A549 (cell line): ENCODE measurements around the gene TAF1B. TPM values are rescaled to one million over a fixed set of nuclear protein-coding genes. Genes with fewer than 3 reads are reported as not detected.

Experiments used
- ATAC-seq, 2 experiments: fragments of 200-7000 bp in 1 of 2; fragments of >200 bp in 1 of 2; cut with Nextera tagmentation in 1 of 2; cut with Tn5 transposase in 1 of 2; 3 replicates each; pipeline versions ENCODE4 v1.8.0 to v1.9.1; 2018 to 2020; ENCODE audit warnings: mild to moderate bottlenecking in 1 of 2, moderate library complexity in 1 of 2
- CTCF ChIA-PET: fragments of 300-600 bp; sonication (Branson Sonifier 250); formaldehyde crosslinking; extraction: SDS; loops from one replicate; lab custom pipeline; 2021; ENCODE audit warnings: antibody characterized with exemption, inconsistent platforms; lab: Yijun Ruan, JAX
- POLR2A ChIA-PET: fragments of 350-600 bp; formaldehyde crosslinking; extraction: SDS; loops from one replicate; lab custom pipeline; 2021; ENCODE audit warnings: antibody characterized with exemption, inconsistent platforms; lab: Yijun Ruan, JAX
- DNase-seq, 2 experiments: peaks; one replicate each; pipeline versions ENCODE4 v3.0.0 to v3.0.0-alpha.2; 2011 to 2016; ENCODE audit warnings: low read depth in 1 of 2, low spot score in 1 of 2
- FAIRE-seq: peaks from 2 replicates; lab custom pipeline; 2011; peaks lifted over from hg19 to GRCh38; lab: Jason Lieb, UNC
- H3K27ac ChIP-seq, 2 experiments: fragments of >200 bp; sonication (Bioruptor Twin); formaldehyde crosslinking; 3 replicates each; pipeline ENCODE4 v1.5.1; 2016 to 2017
- H3K4me1 ChIP-seq: fragments of >200 bp; sonication (Bioruptor Twin); formaldehyde crosslinking; 3 replicates; pipeline ENCODE4 v1.6.1; 2016
- H3K4me2 ChIP-seq: fragments of >200 bp; sonication (Bioruptor Twin); formaldehyde crosslinking; 3 replicates; pipeline ENCODE4 v1.6.1; 2016
- H3K4me3 ChIP-seq: fragments of >200 bp; sonication (Bioruptor Twin); formaldehyde crosslinking; 3 replicates; pipeline ENCODE4 v1.5.1; 2016
- H3K9me3 ChIP-seq: fragments of >200 bp; sonication (Bioruptor Twin); formaldehyde crosslinking; 3 replicates; pipeline ENCODE4 v1.6.1; 2016
- CBX2 ChIP-seq: fragments of 200-600 bp; sonication (generic); IDR thresholded peaks from 2 replicates; pipeline ENCODE4 v1.6.1; 2016; ENCODE audit warnings: low read depth, mild to moderate bottlenecking, borderline replicate concordance
- EHMT2 ChIP-seq: fragments of 200-600 bp; sonication (generic); IDR thresholded peaks from 2 replicates; pipeline ENCODE4 v1.6.1; 2016; ENCODE audit warnings: antibody characterized with exemption, low read depth, mild to moderate bottlenecking, moderate library complexity
- FOSB ChIP-seq: fragments of 250-450 bp; sonication (Bioruptor Pico); IDR thresholded peaks from 2 replicates; pipeline ENCODE4 v1.5.0; 2020; ENCODE audit warnings: mild to moderate bottlenecking, moderate library complexity
- FOXS1 ChIP-seq: fragments of 250-450 bp; sonication (Bioruptor Pico); IDR thresholded peaks from 2 replicates; pipeline ENCODE4 v1.5.0; 2020; ENCODE audit warnings: mild to moderate bottlenecking, moderate library complexity
- JUNB ChIP-seq: fragments of >200 bp; sonication (Bioruptor Twin); formaldehyde crosslinking; IDR thresholded peaks from 2 replicates; pipeline ENCODE4 v1.6.1; 2016
- KDM5A ChIP-seq: fragments of 200-600 bp; sonication (generic); IDR thresholded peaks from 2 replicates; pipeline ENCODE4 v1.6.1; 2016; ENCODE audit warnings: antibody characterized with exemption, mild to moderate bottlenecking
- MYC ChIP-seq: IDR thresholded peaks from 2 replicates; pipeline ENCODE4 v1.6.1; 2012; ENCODE audit warnings: mild to moderate bottlenecking, inconsistent platforms, low read length, improper control_type of control experiment, borderline replicate concordance
- RCOR1 ChIP-seq: fragments of 150-350 bp; IDR thresholded peaks from 2 replicates; pipeline ENCODE4 v1.6.1; 2014; ENCODE audit warnings: antibody characterized with exemption, low read length, low read depth
- RNF2 ChIP-seq: fragments of 200-600 bp; sonication (generic); IDR thresholded peaks from 2 replicates; pipeline ENCODE4 v1.6.1; 2016; ENCODE audit warnings: low read depth, mild to moderate bottlenecking, antibody characterized with exemption, moderate library complexity, borderline replicate concordance
- SMC3 ChIP-seq: fragments of >200 bp; sonication (Bioruptor Twin); formaldehyde crosslinking; IDR thresholded peaks from 3 replicates; pipeline ENCODE4 v1.6.1; 2018; ENCODE audit warnings: inconsistent platforms
- SREBF2 ChIP-seq: fragments of 450-650 bp; IDR thresholded peaks from 2 replicates; pipeline ENCODE4 v1.6.1; 2014; ENCODE audit warnings: mild to moderate bottlenecking, moderate library complexity
- TFCP2L1 ChIP-seq: fragments of 250-450 bp; sonication (Bioruptor Pico); IDR thresholded peaks from 2 replicates; pipeline ENCODE4 v1.5.0; 2021; ENCODE audit warnings: mild to moderate bottlenecking
- WGBS: methylation state at CpG from one replicate; pipeline ENCODE4 v1.1.6; 2017; ENCODE audit errors: missing lambda C conversion rate; 5-methylcytosine and 5-hydroxymethylcytosine counted together
- polyA plus RNA-seq, 4 experiments: library from polyadenylated mRNA; depleted of rRNA in 3 of 4; stranded (reverse); fragments of >200 nt; fragmentation: RNase III in 1 of 4; extraction: RNeasy Plus Mini Kit Qiagen cat#74134 plus additional on column Dnase treatment in 1 of 4; gene quantifications; 2 replicates in 3 of 4; 3 replicates in 1 of 4; pipeline ENCODE4 v1.2.3, GENCODE V29; 2011 to 2017
- TF ChIP-seq, protein P1 (sequence below): IDR thresholded peaks from 2 replicates; pipeline ENCODE4 v1.6.1; 2012
- TF ChIP-seq, protein P2 (sequence below): fragments of >200 bp; sonication (Bioruptor Twin); formaldehyde crosslinking; IDR thresholded peaks from 3 replicates; pipeline ENCODE4 v1.5.1; 2016
- TF ChIP-seq, protein P3 (sequence below): fragments of 150-350 bp; IDR thresholded peaks from 2 replicates; pipeline ENCODE4 v1.6.1; 2014; ENCODE audit warnings: low read depth, mild to moderate bottlenecking, low read length
- TF ChIP-seq, protein P4 (sequence below): fragments of 200-600 bp; sonication (generic); IDR thresholded peaks from 2 replicates; pipeline ENCODE4 v1.6.1; 2016; ENCODE audit warnings: antibody characterized with exemption, mild to moderate bottlenecking, moderate library complexity

Gene TAF1B
- polyA plus RNA-seq, 2 of the 4 experiments (the other 2 are of a cell fraction): 40.6 to 51.7 TPM

DNA sequence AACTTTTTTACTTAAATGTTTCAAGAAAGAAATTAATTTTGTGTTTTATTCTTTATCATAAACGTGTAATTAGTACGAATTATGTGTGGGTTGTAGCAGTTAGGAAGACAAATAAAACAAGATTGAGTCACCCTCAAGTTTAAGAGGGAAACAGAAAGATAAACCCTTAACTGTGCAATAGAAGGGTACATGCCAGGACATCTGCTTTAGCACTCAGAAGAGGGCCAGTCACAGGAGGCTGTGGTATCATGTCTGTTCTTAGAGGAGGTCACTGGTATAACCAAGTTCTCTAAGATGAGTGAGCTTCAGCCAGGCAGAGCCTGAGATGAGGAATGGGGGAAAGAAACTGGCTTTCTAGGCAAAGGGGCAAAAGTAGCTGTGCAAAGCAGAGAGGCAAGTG, 65.8 kb downstream of the TAF1B start (continued):
- TF ChIP-seq, protein P1, sequence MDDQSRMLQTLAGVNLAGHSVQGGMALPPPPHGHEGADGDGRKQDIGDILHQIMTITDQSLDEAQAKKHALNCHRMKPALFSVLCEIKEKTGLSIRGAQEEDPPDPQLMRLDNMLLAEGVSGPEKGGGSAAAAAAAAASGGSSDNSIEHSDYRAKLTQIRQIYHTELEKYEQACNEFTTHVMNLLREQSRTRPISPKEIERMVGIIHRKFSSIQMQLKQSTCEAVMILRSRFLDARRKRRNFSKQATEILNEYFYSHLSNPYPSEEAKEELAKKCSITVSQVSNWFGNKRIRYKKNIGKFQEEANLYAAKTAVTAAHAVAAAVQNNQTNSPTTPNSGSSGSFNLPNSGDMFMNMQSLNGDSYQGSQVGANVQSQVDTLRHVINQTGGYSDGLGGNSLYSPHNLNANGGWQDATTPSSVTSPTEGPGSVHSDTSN: no peak
- TF ChIP-seq RNF2: no peak
- TF ChIP-seq, all 56 proteins: peak for 0

DNA sequence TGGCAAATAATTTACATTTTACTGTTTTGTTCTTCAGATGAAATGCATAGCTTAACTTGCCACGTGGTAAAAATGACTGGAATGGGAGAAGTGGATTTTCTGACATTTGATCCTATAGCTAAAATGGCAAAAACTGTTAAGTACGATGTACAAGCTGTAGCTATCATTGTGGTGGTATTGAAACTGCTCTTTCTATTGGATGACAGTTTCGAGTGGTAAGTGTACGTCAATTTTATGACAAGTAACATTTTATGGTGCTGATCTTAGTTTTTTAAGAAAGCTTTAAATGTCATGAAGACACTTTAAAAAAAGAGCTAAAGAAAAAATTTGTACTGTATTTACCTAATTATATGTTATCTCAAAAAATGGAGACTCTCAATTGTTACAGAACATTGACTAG, 67.4 kb downstream of the TAF1B start:
- Histone ChIP-seq H3K4me1 (peaks cover 12% of the 10 kb centered on the region), H3K27ac (no peak overlapping the region), H3K4me2 (no peak overlapping the region), H3K9me3 (no peaks in the 10 kb centered on the region), H3K4me3 (no peak overlapping the region)
- POLR2A ChIA-PET: interaction anchor here (1.1 kb wide), 1 partner anchor 68 kb away, joined by 3 read pairs; the partner anchor contains the start of gene TAF1B
- no peak for DNase-seq
- TF ChIP-seq, protein P2, sequence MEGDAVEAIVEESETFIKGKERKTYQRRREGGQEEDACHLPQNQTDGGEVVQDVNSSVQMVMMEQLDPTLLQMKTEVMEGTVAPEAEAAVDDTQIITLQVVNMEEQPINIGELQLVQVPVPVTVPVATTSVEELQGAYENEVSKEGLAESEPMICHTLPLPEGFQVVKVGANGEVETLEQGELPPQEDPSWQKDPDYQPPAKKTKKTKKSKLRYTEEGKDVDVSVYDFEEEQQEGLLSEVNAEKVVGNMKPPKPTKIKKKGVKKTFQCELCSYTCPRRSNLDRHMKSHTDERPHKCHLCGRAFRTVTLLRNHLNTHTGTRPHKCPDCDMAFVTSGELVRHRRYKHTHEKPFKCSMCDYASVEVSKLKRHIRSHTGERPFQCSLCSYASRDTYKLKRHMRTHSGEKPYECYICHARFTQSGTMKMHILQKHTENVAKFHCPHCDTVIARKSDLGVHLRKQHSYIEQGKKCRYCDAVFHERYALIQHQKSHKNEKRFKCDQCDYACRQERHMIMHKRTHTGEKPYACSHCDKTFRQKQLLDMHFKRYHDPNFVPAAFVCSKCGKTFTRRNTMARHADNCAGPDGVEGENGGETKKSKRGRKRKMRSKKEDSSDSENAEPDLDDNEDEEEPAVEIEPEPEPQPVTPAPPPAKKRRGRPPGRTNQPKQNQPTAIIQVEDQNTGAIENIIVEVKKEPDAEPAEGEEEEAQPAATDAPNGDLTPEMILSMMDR: no peak
- TF ChIP-seq JUNB: no peak
- TF ChIP-seq, protein P3, sequence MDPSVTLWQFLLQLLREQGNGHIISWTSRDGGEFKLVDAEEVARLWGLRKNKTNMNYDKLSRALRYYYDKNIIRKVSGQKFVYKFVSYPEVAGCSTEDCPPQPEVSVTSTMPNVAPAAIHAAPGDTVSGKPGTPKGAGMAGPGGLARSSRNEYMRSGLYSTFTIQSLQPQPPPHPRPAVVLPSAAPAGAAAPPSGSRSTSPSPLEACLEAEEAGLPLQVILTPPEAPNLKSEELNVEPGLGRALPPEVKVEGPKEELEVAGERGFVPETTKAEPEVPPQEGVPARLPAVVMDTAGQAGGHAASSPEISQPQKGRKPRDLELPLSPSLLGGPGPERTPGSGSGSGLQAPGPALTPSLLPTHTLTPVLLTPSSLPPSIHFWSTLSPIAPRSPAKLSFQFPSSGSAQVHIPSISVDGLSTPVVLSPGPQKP: no peak
- no peak for ATAC-seq
- FAIRE-seq: no peak
- 76% methylated on average over 4 of the region's 4 CpGs for WGBS
- CTCF ChIA-PET: interaction anchor here (0.6 to 5.8 kb wide), 5 partner anchors 13 to 138 kb away, joined by 3 to 43 read pairs (median 6); no protein-coding TSS in a partner anchor

DNA sequence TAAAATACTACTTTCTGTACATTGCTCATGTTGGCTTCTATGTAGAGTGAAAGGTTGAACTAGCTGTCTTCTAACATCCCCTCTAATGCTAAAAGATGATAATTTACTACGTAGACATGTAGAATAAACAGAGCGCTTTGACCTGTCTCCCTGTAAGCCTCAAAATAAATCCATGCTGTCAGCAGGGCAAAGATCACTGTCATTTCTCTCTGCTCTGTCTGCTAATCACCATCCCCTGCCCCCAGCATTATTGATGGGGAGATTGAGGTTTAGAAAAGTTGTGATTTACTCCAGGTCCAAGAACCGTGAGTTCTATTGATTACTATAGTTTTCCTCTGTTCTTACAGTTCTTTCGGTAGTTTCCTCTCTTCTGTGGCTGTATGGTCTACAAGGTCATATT, 69.2 kb downstream of the TAF1B start:
- H3K4me3 ChIP-seq: no peak overlapping the region
- WGBS: 93% methylated on average over 4 of the region's 4 CpGs
- H3K9me3 ChIP-seq: no peaks in the 10 kb centered on the region
- peaks cover 12% of the 10 kb centered on the region for H3K4me1 ChIP-seq
- CTCF ChIA-PET: interaction anchor here (0.9 to 4.0 kb wide), 3 partner anchors 39 to 113 kb away, joined by 3 to 58 read pairs (median 47); no protein-coding TSS in a partner anchor
- POLR2A ChIA-PET: no interaction called here
- ATAC-seq (no peak), DNase-seq (no peak), FAIRE-seq (no peak)
- no peak overlapping the region for H3K4me2 ChIP-seq
- no peak overlapping the region for H3K27ac ChIP-seq
- TF ChIP-seq KDM5A (no peak), CBX2 (no peak), FOXS1 (CRISPR knock-in tag) (no peak), RCOR1 (no peak), TFCP2L1 (CRISPR knock-in tag) (no peak)
- TF ChIP-seq, protein P2: no peak
- TF ChIP-seq, all 56 proteins: peak for 0

DNA sequence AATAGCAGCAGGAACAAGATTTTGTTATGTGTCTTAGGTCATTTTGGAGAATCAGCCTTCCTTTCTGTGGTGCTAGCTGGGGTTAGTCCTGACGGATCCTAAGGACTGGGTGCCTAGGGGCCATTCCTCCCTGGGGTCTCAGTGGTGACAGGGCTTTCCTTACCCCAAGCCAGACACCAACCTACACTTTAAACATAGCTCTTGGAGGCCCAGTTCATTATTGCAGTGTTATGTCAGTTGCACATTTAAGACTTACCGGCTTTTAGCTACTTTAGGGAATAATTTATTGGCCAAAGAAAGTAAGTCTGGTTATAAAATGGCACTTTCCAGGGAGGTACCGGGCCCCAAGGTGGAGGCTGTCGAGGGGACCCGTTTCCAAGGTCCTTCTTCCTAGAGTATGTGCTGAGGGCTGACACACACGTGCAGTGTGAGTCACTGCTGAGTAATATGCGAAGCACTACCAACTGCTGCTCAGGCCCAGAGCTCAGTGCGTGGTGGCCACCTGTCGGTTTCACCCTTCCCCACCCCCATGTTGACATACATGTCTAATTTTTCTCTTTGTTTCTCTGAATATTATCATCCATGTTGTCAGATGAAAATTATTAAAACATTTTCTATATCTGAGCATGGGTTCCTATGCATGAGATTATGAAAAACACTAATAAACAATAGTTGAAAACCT, 71.3 kb downstream of the TAF1B start:
- Histone ChIP-seq H3K9me3 (no peaks in the 10 kb centered on the region), H3K4me3 (no peak overlapping the region), H3K4me2 (peak overlapping the region; percentile 20), H3K27ac (peak overlapping the region; percentile 34 to 58; a peak in 5 of 6 replicates), H3K4me1 (peaks cover 12% of the 10 kb centered on the region)
- FAIRE-seq (peak; percentile 32), ATAC-seq (peak; percentile 99 to 100), DNase-seq (peak; percentile 60 to 77)
- POLR2A ChIA-PET: interaction anchor here (1.5 kb wide), 1 partner anchor 71 kb away, joined by 11 read pairs; the partner anchor contains the start of gene TAF1B
- CTCF ChIA-PET: interaction anchor here (0.7 to 4.0 kb wide), 32 partner anchors 9 to 352 kb away, joined by 3 to 58 read pairs (median 4); no protein-coding TSS in a partner anchor
- 24% methylated on average over 9 of the region's 9 CpGs for WGBS
- TF ChIP-seq MYC: peak; percentile 58; the same call in 1 of the 2 replicates
- TF ChIP-seq, protein P4, sequence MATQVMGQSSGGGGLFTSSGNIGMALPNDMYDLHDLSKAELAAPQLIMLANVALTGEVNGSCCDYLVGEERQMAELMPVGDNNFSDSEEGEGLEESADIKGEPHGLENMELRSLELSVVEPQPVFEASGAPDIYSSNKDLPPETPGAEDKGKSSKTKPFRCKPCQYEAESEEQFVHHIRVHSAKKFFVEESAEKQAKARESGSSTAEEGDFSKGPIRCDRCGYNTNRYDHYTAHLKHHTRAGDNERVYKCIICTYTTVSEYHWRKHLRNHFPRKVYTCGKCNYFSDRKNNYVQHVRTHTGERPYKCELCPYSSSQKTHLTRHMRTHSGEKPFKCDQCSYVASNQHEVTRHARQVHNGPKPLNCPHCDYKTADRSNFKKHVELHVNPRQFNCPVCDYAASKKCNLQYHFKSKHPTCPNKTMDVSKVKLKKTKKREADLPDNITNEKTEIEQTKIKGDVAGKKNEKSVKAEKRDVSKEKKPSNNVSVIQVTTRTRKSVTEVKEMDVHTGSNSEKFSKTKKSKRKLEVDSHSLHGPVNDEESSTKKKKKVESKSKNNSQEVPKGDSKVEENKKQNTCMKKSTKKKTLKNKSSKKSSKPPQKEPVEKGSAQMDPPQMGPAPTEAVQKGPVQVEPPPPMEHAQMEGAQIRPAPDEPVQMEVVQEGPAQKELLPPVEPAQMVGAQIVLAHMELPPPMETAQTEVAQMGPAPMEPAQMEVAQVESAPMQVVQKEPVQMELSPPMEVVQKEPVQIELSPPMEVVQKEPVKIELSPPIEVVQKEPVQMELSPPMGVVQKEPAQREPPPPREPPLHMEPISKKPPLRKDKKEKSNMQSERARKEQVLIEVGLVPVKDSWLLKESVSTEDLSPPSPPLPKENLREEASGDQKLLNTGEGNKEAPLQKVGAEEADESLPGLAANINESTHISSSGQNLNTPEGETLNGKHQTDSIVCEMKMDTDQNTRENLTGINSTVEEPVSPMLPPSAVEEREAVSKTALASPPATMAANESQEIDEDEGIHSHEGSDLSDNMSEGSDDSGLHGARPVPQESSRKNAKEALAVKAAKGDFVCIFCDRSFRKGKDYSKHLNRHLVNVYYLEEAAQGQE: no peak
- TF ChIP-seq, protein P1: no peak
- no peak for TF ChIP-seq EHMT2
- peak; percentile 68 for TF ChIP-seq SMC3
- TF ChIP-seq TFCP2L1 (CRISPR knock-in tag): no peak
- no peak for TF ChIP-seq FOSB (CRISPR knock-in tag)
- no peak for TF ChIP-seq SREBF2
